Neural cell (in vitro differentiated cells): ENCODE measurements around the gene PCGF5.

ENCODE experiments used
- EP300 ChIP-seq: fragments of 450-650 bp; conservative IDR thresholded peaks from 2 replicates; pipeline ENCODE4 v1.6.1; 2014; ENCODE audit warnings: antibody characterized with exemption, mild to moderate bottlenecking, moderate library complexity; ENCODE audit not compliant: poor library complexity, severe bottlenecking
- EZH2 ChIP-seq: fragments of 200-600, 300-800 bp; shearing (Covaris generic), sonication (generic); IDR thresholded peaks from 2 replicates; pipeline ENCODE4 v1.6.1; 2014; ENCODE audit warnings: antibody characterized with exemption, low read length, borderline replicate concordance, mild to moderate bottlenecking; ENCODE audit not compliant: insufficient read depth, poor library complexity, severe bottlenecking
- MXI1 ChIP-seq: fragments of 450-650 bp; conservative IDR thresholded peaks from 2 replicates; pipeline ENCODE4 v1.6.1; 2014; ENCODE audit warnings: antibody characterized with exemption, mild to moderate bottlenecking; ENCODE audit not compliant: poor library complexity, severe bottlenecking
- TF ChIP-seq, protein P1 (sequence below): fragments of 450-650 bp; IDR thresholded peaks from 2 replicates; pipeline ENCODE4 v1.5.1; 2014; ENCODE audit warnings: antibody characterized with exemption, mild to moderate bottlenecking, moderate library complexity; ENCODE audit not compliant: poor library complexity, severe bottlenecking
- TF ChIP-seq, protein P2 (sequence below): IDR thresholded peaks from 2 replicates; pipeline ENCODE4 v1.6.1; 2012; ENCODE audit warnings: borderline replicate concordance

DNA sequence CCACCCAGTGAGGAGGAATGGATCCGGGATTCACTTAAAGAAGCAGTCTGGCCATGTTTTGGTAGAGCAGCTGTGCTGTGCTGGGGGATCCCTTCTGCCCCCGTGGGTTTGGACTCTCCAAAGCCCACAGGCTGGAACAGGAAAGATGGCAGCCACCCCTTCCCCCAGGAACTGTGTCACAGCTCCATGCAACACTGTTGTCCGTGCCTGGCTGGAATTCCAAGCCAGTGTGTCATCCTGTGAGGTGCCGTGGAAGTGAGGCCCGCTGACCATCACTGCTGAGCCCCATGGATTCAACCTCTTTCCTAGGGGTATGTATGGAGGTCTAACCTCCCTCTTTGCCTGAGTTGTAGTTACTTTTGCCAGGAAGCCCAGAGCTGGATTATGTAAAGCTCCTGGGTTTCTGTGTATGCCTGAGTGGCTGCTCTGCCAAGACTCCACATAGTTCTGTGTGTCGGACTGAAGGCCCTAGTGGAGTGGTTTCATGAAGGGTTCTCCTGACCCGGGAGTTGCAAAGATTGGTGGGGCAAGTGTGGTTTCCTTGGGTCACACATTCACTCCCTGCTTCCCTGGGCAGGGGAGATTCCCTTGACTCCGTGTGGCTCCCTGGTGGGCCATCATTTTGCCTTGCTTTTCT is 35.1 kb upstream of the PCGF5 start:
- TF ChIP-seq, protein P1, sequence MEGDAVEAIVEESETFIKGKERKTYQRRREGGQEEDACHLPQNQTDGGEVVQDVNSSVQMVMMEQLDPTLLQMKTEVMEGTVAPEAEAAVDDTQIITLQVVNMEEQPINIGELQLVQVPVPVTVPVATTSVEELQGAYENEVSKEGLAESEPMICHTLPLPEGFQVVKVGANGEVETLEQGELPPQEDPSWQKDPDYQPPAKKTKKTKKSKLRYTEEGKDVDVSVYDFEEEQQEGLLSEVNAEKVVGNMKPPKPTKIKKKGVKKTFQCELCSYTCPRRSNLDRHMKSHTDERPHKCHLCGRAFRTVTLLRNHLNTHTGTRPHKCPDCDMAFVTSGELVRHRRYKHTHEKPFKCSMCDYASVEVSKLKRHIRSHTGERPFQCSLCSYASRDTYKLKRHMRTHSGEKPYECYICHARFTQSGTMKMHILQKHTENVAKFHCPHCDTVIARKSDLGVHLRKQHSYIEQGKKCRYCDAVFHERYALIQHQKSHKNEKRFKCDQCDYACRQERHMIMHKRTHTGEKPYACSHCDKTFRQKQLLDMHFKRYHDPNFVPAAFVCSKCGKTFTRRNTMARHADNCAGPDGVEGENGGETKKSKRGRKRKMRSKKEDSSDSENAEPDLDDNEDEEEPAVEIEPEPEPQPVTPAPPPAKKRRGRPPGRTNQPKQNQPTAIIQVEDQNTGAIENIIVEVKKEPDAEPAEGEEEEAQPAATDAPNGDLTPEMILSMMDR: no peak
- TF ChIP-seq EZH2: no peak
- TF ChIP-seq EP300: no peak
- TF ChIP-seq MXI1: no peak
- TF ChIP-seq, protein P2, sequence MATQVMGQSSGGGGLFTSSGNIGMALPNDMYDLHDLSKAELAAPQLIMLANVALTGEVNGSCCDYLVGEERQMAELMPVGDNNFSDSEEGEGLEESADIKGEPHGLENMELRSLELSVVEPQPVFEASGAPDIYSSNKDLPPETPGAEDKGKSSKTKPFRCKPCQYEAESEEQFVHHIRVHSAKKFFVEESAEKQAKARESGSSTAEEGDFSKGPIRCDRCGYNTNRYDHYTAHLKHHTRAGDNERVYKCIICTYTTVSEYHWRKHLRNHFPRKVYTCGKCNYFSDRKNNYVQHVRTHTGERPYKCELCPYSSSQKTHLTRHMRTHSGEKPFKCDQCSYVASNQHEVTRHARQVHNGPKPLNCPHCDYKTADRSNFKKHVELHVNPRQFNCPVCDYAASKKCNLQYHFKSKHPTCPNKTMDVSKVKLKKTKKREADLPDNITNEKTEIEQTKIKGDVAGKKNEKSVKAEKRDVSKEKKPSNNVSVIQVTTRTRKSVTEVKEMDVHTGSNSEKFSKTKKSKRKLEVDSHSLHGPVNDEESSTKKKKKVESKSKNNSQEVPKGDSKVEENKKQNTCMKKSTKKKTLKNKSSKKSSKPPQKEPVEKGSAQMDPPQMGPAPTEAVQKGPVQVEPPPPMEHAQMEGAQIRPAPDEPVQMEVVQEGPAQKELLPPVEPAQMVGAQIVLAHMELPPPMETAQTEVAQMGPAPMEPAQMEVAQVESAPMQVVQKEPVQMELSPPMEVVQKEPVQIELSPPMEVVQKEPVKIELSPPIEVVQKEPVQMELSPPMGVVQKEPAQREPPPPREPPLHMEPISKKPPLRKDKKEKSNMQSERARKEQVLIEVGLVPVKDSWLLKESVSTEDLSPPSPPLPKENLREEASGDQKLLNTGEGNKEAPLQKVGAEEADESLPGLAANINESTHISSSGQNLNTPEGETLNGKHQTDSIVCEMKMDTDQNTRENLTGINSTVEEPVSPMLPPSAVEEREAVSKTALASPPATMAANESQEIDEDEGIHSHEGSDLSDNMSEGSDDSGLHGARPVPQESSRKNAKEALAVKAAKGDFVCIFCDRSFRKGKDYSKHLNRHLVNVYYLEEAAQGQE: no peak
